D341Med (cell line): ENCODE data around the gene KLHL3.

ENCODE experiments used
- DNase-seq: peaks from one replicate; pipeline ENCODE4 v3.0.0; 2012; ENCODE audit warnings: low spot score

The KLHL3 gene

DNA sequence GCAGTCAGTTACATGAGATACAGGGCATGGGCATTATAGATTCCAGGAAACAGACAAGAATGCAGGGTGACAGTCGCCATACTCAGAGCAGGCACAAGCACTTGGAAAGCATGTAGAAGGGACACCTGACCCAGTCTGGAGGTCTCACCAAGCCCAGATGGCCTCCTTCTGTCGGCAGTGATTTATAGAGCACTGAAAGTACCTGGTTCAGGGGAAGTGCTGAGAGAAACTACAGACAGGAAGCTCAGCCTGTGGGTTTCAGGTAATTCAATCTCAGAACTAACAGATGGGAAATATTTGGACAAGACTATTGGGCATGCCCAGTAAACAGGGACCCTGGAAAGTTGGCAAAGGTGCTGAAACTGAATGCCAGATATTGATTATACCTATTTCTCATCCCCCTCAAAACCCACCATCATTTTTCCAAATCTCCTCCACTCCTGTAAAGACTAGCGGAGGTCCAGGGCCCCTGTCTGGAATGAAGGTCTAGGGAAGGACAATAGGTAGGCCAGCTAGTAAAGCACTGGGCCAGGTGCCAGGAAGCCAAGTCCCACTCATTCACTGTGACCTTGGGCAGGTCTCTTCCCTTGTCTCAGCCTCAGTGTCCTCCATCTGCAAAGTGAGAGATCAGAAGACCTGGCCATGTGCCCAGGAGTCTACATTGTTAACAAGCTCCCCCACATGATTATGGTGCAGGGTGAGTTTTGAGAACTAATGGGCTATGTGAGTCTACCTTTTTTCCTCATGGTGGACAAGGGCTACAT is 26.9 kb downstream of the KLHL3 start:
- DNase-seq = no peak

GRCh38 chr5:137708062-137708461 is 27.8 kb downstream of the KLHL3 start:
- no peak for DNase-seq

GRCh38 chr5:137706841-137707240 is 29.0 kb downstream of the KLHL3 start:
- no peak for DNase-seq

- DNase-seq = no peak
Measured at GRCh38 chr5:137705106-137705505, 30.8 kb downstream of the KLHL3 start.

- DNase-seq = no peak
Measured at GRCh38 chr5:137703565-137703964, 32.3 kb downstream of the KLHL3 start.

GRCh38 chr5:137700282-137700680 is 35.6 kb downstream of the KLHL3 start:
- no peak for DNase-seq

DNA sequence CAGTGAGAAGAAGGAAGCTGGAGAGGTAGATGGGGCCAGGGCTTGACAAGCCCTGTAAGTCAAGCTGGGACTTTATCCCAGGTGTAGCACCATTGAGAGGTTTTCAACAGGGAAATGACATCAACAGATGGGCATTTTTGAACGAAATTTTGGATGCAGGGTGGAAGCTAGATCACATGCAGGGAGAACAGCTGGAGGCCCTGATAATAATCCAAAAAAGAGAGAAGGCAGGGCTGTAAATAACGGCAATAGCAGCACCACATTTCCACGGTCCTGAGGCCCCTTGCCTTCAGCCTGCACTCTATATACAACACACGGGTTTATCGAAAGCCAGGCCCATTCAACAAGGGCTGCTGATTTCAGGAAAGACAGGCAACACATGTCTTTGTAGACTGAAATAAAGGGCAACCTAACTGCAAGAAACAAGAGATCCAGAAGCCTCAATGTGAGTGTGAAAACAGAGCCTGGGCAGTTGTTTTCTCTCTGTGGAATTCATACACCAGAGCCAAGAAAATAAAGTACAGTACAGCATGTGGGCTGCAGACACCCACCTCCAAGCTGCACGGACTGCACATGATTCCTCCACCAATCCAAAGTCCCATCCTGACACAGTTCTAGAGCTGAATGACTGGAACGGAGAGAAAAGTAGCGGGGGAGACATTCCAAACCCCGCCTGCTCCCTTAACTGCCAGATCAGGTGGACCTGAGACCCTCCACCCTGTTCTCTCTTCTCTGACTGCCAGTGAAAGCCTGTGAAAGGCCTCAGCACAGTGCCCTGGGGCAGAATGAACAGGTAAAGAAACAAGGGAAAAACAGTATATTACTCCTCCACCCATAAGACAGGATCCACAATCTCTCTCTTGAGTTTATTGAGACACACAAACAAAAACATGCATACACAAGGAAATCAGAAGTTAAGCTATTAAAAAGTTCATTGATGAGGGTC is 36.3 kb downstream of the KLHL3 start:
- no peak for DNase-seq

- no peak for DNase-seq
Measured at GRCh38 chr5:137696481-137696880, 39.4 kb downstream of the KLHL3 start.

DNA sequence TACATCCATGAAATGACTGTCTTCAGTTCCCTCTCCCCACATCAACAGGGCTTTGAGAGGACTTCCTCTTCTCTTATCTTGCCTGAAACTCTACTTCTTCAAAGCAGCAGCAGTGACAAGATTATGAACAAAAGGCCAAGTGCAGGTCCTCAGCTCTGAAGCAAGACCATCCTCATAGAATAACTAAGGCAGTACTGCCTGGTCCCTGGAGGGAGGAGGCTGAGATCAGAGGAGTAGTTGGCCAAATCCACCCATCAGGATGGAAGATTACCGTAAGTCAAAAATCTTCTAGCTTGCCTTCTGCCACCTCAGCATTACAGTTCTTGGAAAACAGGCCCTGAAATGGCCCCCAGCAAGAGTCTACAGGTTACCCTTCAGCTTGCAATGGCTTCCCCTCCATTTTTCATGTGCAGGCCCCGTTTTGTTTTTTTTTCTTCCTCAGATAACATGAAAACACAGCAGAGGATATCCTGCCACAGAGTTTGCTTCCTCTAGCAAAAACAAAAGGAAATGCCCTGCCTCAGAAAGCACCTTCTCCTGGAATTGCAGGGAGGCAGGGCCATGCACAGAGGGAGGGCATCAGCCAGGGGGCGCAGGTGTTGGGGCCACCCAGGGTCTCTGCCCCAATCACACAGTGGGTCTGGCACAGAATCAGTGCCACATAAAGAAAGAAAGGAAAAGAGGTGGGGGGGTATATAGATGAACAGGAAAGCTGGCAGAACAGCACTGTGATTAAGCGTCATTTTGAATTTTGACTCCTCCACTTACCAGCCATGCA is 40.0 kb downstream of the KLHL3 start:
- DNase-seq = no peak

DNA sequence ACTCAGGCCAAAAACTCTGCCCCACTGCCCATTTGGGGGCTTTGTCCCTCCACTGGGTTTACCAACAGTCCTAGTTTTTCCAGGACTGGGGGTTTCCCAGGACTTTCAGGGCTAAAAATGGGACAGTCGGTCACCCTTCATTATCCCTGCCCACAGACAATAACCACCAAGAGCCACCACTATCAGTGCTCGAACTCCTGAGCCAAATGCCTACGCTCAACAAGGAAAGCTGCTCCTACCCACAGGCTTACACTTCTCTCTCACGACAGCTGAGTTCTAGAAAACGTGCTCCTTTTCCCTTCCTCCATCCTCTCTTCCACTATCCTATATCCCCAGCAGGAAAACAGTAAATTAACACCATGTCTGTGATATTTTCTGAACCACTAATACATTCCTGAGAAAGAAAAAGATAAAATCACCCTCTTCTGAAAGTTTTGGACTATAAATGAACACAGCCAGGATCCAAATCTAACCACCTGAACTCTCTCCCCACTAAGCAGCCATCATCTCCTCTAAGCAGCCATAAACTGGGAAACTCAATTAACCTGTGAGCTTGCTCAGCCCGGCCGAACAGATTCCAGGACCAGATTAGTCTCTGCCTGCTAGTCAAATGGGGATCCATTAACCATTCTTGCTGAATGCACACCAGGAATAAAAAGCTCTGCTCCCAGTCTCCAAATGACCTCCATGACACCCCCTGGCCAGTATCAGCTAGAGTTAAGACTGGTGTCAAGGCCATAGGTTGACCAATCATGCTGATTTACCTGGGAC is 41.8 kb downstream of the KLHL3 start:
- DNase-seq = no peak

DNA sequence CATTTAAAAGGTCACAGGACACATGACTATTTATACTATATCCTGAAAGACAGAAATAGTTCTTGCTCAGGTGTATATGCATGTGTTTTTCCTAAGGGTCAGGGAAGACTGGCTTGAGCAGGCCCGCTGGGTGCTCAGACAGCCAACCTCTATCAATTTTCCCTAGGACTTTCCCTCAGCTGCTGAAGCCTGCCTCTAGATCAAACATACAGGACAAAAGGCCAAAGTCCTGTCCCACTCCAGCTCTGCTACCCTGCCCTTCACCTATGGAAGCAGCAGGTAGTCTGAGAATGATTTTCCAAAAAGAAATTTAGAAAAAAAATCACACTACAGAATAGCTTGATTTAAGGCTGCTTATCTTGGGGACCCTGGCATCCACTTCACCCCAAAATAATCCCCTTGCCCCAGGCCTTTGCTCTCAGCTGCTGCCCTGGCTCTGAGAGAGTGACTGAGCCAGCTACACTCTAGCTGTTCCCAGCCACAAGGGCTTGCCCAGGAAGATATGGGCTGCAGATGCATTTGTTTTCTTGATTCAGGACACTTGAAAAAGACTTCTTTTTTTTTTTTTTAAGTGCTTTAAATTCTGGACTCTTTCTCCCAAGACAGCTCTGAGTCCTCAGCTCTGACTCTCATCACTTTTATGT is 42.5 kb downstream of the KLHL3 start:
- DNase-seq = no peak

DNA sequence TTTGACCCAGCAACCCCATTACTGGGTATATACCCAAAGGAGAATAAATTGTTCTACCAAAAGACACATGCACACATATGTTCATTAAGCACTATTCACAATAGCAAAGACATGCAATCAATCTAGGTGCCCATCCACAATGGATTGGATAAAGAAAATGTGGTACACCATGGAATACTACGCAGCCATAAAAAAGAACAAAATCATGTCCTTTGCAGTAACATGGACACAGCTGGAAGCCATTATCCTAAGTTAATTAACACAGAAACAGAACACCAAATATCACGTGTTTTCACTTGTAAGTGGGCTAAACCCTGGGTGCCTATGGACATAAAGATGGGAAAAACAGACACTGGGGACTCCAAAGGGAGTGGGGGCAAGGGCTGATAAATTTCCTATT is 46.6 kb downstream of the KLHL3 start:
- DNase-seq = no peak

GRCh38 chr5:137688210-137688840 is 47.6 kb downstream of the KLHL3 start:
- DNase-seq = no peak

DNA sequence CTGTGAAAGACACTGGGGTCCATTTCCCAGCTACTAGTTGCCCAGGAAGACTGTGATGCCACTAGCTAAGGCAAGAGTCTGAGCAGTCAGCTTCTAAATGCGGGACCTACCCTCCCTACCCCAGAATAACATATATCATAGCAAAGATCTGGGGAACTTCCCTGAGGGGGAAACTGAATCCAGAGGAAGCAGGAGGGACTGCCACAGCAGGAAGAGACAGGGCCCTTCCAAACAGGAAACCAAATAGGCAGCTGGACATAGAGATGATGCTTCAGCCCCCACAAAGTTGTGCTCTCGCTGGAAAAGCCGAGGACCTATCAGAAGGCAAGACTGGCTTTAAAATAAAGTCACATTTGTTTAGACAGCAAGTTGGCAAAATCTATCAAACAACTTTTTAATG is 51.1 kb downstream of the KLHL3 start:
- no peak for DNase-seq

DNA sequence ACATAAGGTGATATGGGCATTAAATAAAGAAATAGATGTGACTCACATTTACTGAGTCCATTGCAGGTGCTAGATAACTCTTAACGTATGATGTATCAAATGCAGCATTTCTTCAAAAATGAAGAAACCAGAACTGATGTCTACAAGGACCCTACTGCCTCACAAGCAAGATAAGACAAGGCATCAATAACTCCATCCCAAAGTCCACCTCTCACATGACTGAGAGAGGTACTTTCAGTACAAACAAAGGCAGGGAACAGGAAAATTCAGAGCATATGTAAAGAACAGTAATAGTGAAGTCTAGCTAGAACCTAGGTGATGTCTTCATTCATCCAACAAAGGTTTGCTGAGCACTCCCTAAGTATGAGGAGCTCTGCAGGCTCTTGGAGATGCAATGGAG is 54.7 kb downstream of the KLHL3 start:
- no peak for DNase-seq

- no peak for DNase-seq
Measured at GRCh38 chr5:137679910-137680309, 56.0 kb downstream of the KLHL3 start.

DNA sequence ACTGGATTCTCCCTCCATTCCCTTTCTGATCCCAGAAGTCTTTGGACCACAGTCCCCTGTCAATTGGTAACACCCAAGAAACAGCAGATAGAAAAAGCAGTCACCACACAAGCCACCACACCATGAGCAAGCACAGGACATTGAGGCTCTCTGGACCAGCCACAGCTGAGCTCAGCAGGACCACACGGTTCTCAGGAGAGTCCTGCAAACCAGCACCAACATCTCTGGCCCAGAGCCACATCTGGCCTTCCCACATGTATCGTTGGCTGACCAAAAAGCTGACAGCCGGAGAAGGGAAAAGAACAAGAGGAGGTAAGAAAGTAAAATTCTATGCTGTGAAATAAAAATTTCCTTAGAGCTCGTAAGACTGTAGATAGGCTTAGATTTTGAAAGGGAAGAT is 56.7 kb downstream of the KLHL3 start:
- no peak for DNase-seq

DNA sequence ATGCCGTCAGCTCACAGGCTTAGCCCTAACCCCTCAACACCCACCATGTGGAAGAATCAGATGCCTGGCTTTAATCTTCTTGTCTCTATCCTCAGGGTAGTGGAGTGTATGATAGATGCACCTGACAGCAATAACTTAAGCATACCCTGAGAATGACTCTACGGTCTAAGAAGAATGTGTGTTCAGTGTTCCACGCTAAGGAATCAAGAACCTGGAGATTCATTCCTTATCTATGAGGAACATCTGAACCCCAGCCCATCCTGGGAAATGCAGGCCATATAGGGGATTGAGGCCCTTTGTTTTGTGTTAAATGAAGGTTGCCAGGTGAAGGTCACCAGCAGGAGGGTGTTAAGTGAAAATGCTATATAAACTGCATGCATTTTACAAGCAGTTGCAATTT is 63.0 kb downstream of the KLHL3 start:
- no peak for DNase-seq

DNA sequence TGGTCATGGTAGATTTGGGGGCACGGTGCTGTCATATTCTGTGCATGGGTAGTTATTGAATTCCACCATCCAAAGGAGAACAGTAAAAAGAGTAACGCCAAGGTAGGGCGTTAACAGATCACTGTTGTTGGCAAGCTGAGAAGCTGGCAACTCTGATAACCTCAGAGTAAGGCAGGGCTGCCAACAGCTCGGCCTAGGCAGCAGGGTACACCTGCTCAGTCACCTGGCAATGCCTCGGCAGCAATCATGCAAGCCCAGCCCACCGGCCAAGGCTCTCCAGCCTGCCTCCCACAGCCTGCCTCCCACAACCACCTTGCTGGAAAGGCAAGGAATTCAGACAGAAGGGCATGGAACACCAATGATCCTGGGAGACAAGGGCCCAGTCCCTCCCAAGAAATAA is 63.9 kb downstream of the KLHL3 start:
- no peak for DNase-seq

- DNase-seq = no peak
Measured at GRCh38 chr5:137669811-137670210, 66.1 kb downstream of the KLHL3 start.

DNA sequence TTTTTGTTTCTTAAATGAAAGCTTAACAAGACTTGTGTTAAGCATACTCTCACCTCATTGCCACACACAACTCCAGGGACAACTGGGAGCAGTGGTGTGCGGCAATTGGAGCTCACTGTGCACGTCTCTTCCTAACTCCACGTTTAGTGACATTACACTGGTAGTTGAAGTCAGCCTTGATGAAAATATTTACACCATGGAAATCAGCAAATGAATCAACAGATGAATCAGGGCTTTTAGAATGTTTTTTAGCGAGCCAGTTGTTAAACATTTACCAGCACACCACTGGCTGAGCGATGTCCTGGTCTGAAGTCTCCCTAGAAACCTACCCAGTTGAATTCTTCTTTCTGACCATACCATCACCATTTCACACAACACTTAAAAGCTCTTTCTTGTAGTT is 67.3 kb downstream of the KLHL3 start:
- no peak for DNase-seq
